Body of pancreas (tissue), 4 donors: ENCODE measurements around the gene SULT1C4. TPM values are rescaled to one million over a fixed set of nuclear protein-coding genes. Genes with fewer than 3 reads are reported as not detected.
"Not testable (repeated sequence)": the region's sequence is repeated elsewhere in the genome, so short reads cannot be mapped to it uniquely, and the experiment has no call there.

Experiments
- ATAC-seq: fragments of 150-250 bp; one replicate; pipeline ENCODE4 v1.9.1; 2016
- DNase-seq, 4 donors: peaks; one replicate each; pipeline ENCODE4 v3.0.0-alpha.2; 2019
- H3K27ac ChIP-seq, 4 donors: fragments of 200-600 bp; sonication (generic); 1 replicate in 3 of 4; 2 replicates in 1 of 4; pipeline versions ENCODE4 v1.5.1 to v1.6.1; 2016 to 2019; ENCODE audit warnings: mild to moderate bottlenecking in 1 of 4, mixed read lengths in 1 of 4, moderate library complexity in 1 of 4
- H3K27me3 ChIP-seq, 2 donors: fragments of 200-600 bp; sonication (generic); one replicate each; pipeline ENCODE4 v1.6.0; 2016; ENCODE audit warnings: mild to moderate bottlenecking in 1 of 2
- H3K36me3 ChIP-seq, 2 donors: fragments of 200-600 bp; sonication (generic); replicated peaks in 1 of 2; 2 replicates each; pipeline ENCODE4 v1.5.1; 2016; ENCODE audit warnings: low read depth in 2 of 2; ENCODE audit not compliant: insufficient read depth in 1 of 2
- H3K4me1 ChIP-seq: fragments of 200-600 bp; sonication (generic); one replicate; pipeline ENCODE4 v1.6.0; 2016
- H3K4me3 ChIP-seq, 2 donors: fragments of 200-600 bp; sonication (generic); 1 replicate in 1 of 2; 2 replicates in 1 of 2; pipeline ENCODE4 v1.5.1; 2016 to 2019
- H3K9me3 ChIP-seq, 3 donors: fragments of 200-600 bp; sonication (generic); 1 replicate in 2 of 3; 2 replicates in 1 of 3; pipeline ENCODE4 v1.5.1; 2016
- CTCF ChIP-seq, 7 experiments: fragments of 450-650 bp in 4 of 7; fragments of 200-600 bp in 3 of 7; sonication (generic) in 3 of 7; IDR thresholded peaks; one replicate each; pipeline ENCODE4 v1.5.1; 2016 to 2019; ENCODE audit warnings: antibody characterized with exemption in 7 of 7
- POLR2A ChIP-seq, 3 donors: fragments of 450-650 bp; IDR thresholded peaks; one replicate each; pipeline ENCODE4 v1.6.1; 2016; ENCODE audit warnings: antibody characterized with exemption in 3 of 3, mild to moderate bottlenecking in 2 of 3
- WGBS, 2 donors: methylation state at CpG; one replicate each; pipeline ENCODE4 v1.1.5; 2017; 5-methylcytosine and 5-hydroxymethylcytosine counted together
- intact Hi-C: fragments of 100-400 bp; cut with DNase I; formaldehyde crosslinking; loops from one replicate; pipeline ENCODE4 v1.15.1; 2023
- total RNA-seq, 2 donors: library from RNA; depleted of rRNA; stranded (reverse); fragments of >200 nt; gene quantifications; one replicate each; pipeline ENCODE4 v1.1.0, GENCODE V29; 2016

Gene SULT1C4
- total RNA-seq, 2 donors from 2014 or later = 1.3 to 4.2 TPM

- intact Hi-C loops = loop anchor here (10.0 kb wide), 1 partner anchor 231 kb away; no protein-coding TSS in a partner anchor
Observed at GRCh38 chr2:108354136-108354535, 23.6 kb upstream of the SULT1C4 start.

GRCh38 chr2:108355906-108356734 is 21.6 kb upstream of the SULT1C4 start:
- Histone ChIP-seq H3K4me3 (no peak overlapping the region), H3K36me3 (no peaks in the 10 kb centered on the region), H3K27ac (no peak overlapping the region), H3K9me3 (no peaks in the 10 kb centered on the region), H3K27me3 (no peaks in the 10 kb centered on the region), H3K4me1 (no peaks in the 10 kb centered on the region)
- DNase-seq = no peak
- ATAC-seq = no peak
- WGBS, 2 donors = 58 to 62% methylated on average over 2 of the region's 2 CpGs
- TF ChIP-seq CTCF (IDR thresholded peaks at IDR 0.05) (no peak), POLR2A (IDR thresholded peaks at IDR 0.05) (no peak)
- intact Hi-C loops = loop anchor here (10.0 kb wide), 1 partner anchor 229 kb away; no protein-coding TSS in a partner anchor

More at GRCh38 chr2:108354136-108354535, 23.6 kb upstream of the SULT1C4 start:
- Histone ChIP-seq H3K27ac (no peak overlapping the region), H3K4me3 (no peak overlapping the region), H3K4me1 (no peaks in the 10 kb centered on the region), H3K9me3 (no peaks in the 10 kb centered on the region), H3K27me3 (no peaks in the 10 kb centered on the region), H3K36me3 (no peaks in the 10 kb centered on the region)
- DNase-seq = no peak
- no peak for ATAC-seq
- 34 to 57% methylated on average over 5 of the region's 5 CpGs for WGBS, 2 donors
- TF ChIP-seq POLR2A (IDR thresholded peaks at IDR 0.05) (no peak), CTCF (IDR thresholded peaks at IDR 0.05) (no peak)

- H3K27me3 ChIP-seq, H3K36me3 ChIP-seq, H3K4me3 ChIP-seq, H3K4me1 ChIP-seq, DNase-seq, H3K27ac ChIP-seq, ATAC-seq, H3K9me3 ChIP-seq: not testable (repeated sequence)
- 86 to 89% methylated on average over 1 of the region's 1 CpG for WGBS, 2 donors
- intact Hi-C loops = loop anchor here (10.0 kb wide), 1 partner anchor 225 kb away; no protein-coding TSS in a partner anchor
Observed at GRCh38 chr2:108359336-108359735, 18.4 kb upstream of the SULT1C4 start.

DNA sequence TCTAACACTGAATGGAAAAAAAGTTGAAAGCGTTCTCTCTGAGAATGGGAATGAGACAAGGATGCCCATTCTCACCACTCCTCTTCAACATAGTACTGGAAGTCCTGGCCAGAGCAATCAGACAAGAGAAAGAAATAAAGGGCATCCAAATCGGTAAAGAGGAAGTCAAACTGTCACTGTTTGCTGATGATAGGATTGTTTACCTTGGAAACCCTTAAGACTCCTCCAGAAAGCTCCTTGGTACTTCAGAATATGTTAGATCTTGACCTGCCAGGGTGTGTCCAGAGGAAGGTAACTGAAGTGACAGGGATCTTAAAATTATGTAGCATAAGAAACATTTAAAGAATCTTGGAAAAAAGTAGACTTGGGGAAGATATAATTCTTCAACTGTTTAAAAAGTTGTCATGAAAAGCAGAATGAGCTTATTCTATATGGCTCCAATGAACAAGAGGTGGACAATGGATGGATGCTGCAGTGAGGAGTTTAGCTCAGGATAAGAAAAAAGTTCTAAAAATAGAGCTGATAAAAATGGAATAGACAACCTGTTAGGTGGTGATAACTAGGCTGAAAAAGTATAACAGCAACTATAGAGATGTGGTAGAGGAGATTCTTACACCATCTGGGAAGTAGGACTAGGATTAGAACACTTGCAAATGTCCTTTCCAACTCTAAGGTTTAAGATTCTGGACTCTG is 16.8 kb upstream of the SULT1C4 start:
- Histone ChIP-seq H3K9me3 (no peaks in the 10 kb centered on the region), H3K27ac (no peak overlapping the region), H3K36me3 (no peaks in the 10 kb centered on the region), H3K4me1 (no peaks in the 10 kb centered on the region), H3K27me3 (no peaks in the 10 kb centered on the region), H3K4me3 (no peak overlapping the region)
- DNase-seq (no peak), ATAC-seq (no peak)
- 43 to 63% methylated on average over 2 of the region's 2 CpGs for WGBS, 2 donors
- intact Hi-C loops = no loop called here
- TF ChIP-seq CTCF (IDR thresholded peaks at IDR 0.05) = no peak
- no peak for TF ChIP-seq POLR2A (IDR thresholded peaks at IDR 0.05)
